ENCODE results near the gene FAM53A. TPM values are rescaled to one million over a fixed set of nuclear protein-coding genes. Genes with fewer than 3 reads are reported as not detected.

FAM53A gene
- total and polyA plus RNA-seq, 2 of the 4 experiments (the other 2 are of a cell fraction): 2.0 to 3.1 TPM

DNA sequence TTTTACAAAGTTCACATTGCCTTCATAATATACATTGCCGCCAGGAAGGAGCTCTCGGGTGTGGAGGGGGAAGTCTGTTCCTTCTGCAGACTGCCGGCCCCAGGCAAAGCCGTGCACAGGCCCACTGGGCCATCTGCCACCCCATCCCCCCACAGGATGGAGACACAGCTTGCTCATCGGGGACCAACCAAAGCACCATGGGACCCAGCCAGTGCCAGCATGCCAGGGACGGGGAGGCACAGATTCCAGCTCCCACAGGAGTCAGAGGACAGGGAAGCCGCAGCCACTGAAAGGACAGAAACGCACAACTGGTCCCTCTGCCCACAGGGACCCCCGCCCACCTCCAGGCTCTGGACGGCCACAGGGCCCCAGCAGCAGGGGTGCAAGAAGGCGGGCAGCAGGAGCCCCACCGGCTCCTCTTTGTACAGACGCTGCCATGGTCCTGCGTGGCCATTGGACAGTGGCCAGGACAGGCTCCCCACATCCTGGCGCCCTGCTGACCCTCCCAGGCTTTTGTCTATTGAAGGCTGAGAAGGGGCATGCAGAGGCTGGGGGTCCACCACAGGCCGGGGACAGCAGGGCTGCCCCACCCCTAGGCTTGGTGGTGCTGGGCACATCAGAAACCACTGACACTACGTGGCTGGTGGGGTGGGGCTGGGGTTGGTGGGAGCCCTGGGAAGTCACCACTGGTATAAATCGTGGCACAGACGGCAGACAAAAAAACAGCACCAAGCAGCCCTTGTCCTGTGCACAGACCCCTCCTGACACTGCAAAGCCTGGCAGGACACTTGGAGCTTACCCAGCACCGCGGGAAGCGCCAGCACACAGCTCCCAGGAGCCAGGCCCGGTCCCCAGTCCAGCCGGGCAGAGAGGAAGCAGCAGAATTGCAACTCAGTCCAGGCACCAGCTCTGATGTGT lies 89.0 kb downstream of the FAM53A start:
- POLR2A ChIA-PET (ENCODE audit: unreplicated experiment): no interaction called here
- Histone ChIP-seq H3K9ac (ENCODE audit: low read depth, low read length) (no peak overlapping the region), H2BK120ac (ENCODE audit: low read depth, low read length) (no peak overlapping the region), H2BK20ac (ENCODE audit: low read depth, low read length) (no peak overlapping the region), H3K4me2 (ENCODE audit: low read depth, low read length) (no peak overlapping the region), H3K23ac (ENCODE audit: low read depth, low read length) (no peak overlapping the region), H3K14ac (replicated peaks; ENCODE audit: low read depth, low read length) (no peak overlapping the region), H3K4ac (ENCODE audit: low read depth, low read length) (no peak overlapping the region), H2AFZ (replicated peaks; ENCODE audit: low read length, poor library complexity) (no peak overlapping the region), H3K27ac (ENCODE audit: insufficient read depth, low read length) (no peak overlapping the region), H2AK5ac (ENCODE audit: low read depth, low read length) (no peak overlapping the region), H4K8ac (ENCODE audit: low read depth in 2 of 2, low read length in 2 of 2) (no peak overlapping the region), H3K36me3 (ENCODE audit: control insufficient read depth, insufficient read depth, low read length) (no peaks in the 10 kb centered on the region), H3K56ac (ENCODE audit: extremely low read depth, insufficient read depth, low read length) (no peak overlapping the region), H4K5ac (ENCODE audit: low read depth, low read length) (no peak overlapping the region), H2BK5ac (ENCODE audit: low read depth, low read length, poor library complexity, severe bottlenecking) (no peak overlapping the region), H4K20me1 (ENCODE audit: insufficient read depth, low read length) (no peaks in the 10 kb centered on the region), H3K9me3 (ENCODE audit: control insufficient read depth, insufficient read depth, low read length) (peaks cover 16% of the 10 kb centered on the region), H3K27me3 (ENCODE audit: control insufficient read depth, insufficient read depth, low read length) (peaks cover 8% of the 10 kb centered on the region; the same call in 1 of the 2 replicates), H3K4me1 (ENCODE audit: control insufficient read depth, insufficient read depth, low read length) (no peaks in the 10 kb centered on the region), H3K9me1 (ENCODE audit: insufficient read depth, low read length) (no peaks in the 10 kb centered on the region), H3K18ac (ENCODE audit: low read depth, low read length) (no peak overlapping the region), H4K91ac (ENCODE audit: insufficient read depth, low read depth, low read length) (no peak overlapping the region), H2BK15ac (ENCODE audit: low read depth, low read length) (no peak overlapping the region), H3K4me3 (ENCODE audit: insufficient read depth, low read depth, low read length) (no peak overlapping the region), H3K79me1 (ENCODE audit: low read depth in 1 of 2, low read length in 2 of 2) (no peaks in the 10 kb centered on the region), H2AK9ac (replicated peaks; ENCODE audit: low read depth, low read length, poor library complexity) (no peak overlapping the region)
- 79% methylated on average over 7 of the region's 24 CpGs; no CpG with 5 or more reads in 1 of the 2 experiments for WGBS, 2 experiments (ENCODE audit: extremely low coverage in 2 of 2, insufficient read length in 1 of 2)
- ATAC-seq (ENCODE audit: low read depth): no peak
- no TSS peak for BruUV-seq (replicated peaks)
- DNase-seq: no peak
- CTCF ChIA-PET: no interaction called here
- intact Hi-C loops (cut with micrococcal nuclease) (no loop called here), in situ Hi-C loops (cut with MboI; ENCODE audit: low sequenced_read_pairs) (no loop called here), dilution Hi-C loops (cut with HindIII; ENCODE audit: low sequenced_read_pairs, unreplicated experiment) (no loop called here)
- TF ChIP-seq, protein P1, sequence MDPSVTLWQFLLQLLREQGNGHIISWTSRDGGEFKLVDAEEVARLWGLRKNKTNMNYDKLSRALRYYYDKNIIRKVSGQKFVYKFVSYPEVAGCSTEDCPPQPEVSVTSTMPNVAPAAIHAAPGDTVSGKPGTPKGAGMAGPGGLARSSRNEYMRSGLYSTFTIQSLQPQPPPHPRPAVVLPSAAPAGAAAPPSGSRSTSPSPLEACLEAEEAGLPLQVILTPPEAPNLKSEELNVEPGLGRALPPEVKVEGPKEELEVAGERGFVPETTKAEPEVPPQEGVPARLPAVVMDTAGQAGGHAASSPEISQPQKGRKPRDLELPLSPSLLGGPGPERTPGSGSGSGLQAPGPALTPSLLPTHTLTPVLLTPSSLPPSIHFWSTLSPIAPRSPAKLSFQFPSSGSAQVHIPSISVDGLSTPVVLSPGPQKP (IDR thresholded peaks at IDR 0.05; ENCODE audit: borderline replicate concordance, low read depth, low read length): no peak
- TF ChIP-seq BHLHE40 (IDR thresholded peaks at IDR 0.05; ENCODE audit: low read depth, low read length) (no peak), MXI1 (IDR thresholded peaks at IDR 0.05; ENCODE audit: borderline replicate concordance, low read depth, low read length) (no peak), RCOR1 (IDR thresholded peaks at IDR 0.05; ENCODE audit: insufficient replicate concordance, low read length) (no peak), POLR2A (IDR thresholded peaks at IDR 0.05; ENCODE audit: low read depth, low read length) (no peak), FOS (IDR thresholded peaks at IDR 0.05; ENCODE audit: low read depth, low read length) (no peak), CHD1 (IDR thresholded peaks at IDR 0.05; ENCODE audit: low read depth, low read length) (no peak), MAZ (IDR thresholded peaks at IDR 0.05; ENCODE audit: borderline replicate concordance, low read depth, low read length) (no peak), NFE2L2 (IDR thresholded peaks at IDR 0.05; ENCODE audit: low read depth, low read length) (no peak), CEBPB (IDR thresholded peaks at IDR 0.05; ENCODE audit: low read depth, low read length) (no peak), RFX5 (IDR thresholded peaks at IDR 0.05; ENCODE audit: low read depth, low read length) (no peak), MAFK (IDR thresholded peaks at IDR 0.05; ENCODE audit: low read depth, low read length) (no peak), SMC3 (IDR thresholded peaks at IDR 0.05; ENCODE audit: low read depth, low read length) (no peak)
- TF ChIP-seq, protein P2, sequence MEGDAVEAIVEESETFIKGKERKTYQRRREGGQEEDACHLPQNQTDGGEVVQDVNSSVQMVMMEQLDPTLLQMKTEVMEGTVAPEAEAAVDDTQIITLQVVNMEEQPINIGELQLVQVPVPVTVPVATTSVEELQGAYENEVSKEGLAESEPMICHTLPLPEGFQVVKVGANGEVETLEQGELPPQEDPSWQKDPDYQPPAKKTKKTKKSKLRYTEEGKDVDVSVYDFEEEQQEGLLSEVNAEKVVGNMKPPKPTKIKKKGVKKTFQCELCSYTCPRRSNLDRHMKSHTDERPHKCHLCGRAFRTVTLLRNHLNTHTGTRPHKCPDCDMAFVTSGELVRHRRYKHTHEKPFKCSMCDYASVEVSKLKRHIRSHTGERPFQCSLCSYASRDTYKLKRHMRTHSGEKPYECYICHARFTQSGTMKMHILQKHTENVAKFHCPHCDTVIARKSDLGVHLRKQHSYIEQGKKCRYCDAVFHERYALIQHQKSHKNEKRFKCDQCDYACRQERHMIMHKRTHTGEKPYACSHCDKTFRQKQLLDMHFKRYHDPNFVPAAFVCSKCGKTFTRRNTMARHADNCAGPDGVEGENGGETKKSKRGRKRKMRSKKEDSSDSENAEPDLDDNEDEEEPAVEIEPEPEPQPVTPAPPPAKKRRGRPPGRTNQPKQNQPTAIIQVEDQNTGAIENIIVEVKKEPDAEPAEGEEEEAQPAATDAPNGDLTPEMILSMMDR (conservative IDR thresholded peaks at IDR 0.05; ENCODE audit: low read depth, low read length): no peak
- TF ChIP-seq, protein P3, sequence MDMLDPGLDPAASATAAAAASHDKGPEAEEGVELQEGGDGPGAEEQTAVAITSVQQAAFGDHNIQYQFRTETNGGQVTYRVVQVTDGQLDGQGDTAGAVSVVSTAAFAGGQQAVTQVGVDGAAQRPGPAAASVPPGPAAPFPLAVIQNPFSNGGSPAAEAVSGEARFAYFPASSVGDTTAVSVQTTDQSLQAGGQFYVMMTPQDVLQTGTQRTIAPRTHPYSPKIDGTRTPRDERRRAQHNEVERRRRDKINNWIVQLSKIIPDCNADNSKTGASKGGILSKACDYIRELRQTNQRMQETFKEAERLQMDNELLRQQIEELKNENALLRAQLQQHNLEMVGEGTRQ (IDR thresholded peaks at IDR 0.05; ENCODE audit: low read depth, low read length): no peak
